Amygdala (tissue), 56 donors: ENCODE data around the gene TNS2.

Source experiments
- DNase-seq, 56 donors: peaks; one replicate each; lab custom pipeline; 2025; lab: John Stamatoyannopoulos, UW

TNS2 gene

GRCh38 chr12:53065975-53066931, 16.4 kb downstream of the TNS2 start:
- peak in 44 of 56 donors; percentile 19 to 78 (median 56) for DNase-seq

- no peak for DNase-seq
Measured at GRCh38 chr12:53067074-53067992, 17.5 kb downstream of the TNS2 start.

GRCh38 chr12:53067993-53068770, 18.3 kb downstream of the TNS2 start:
- DNase-seq = no peak

GRCh38 chr12:53068811-53069585, 19.1 kb downstream of the TNS2 start:
- DNase-seq = no peak

DNA sequence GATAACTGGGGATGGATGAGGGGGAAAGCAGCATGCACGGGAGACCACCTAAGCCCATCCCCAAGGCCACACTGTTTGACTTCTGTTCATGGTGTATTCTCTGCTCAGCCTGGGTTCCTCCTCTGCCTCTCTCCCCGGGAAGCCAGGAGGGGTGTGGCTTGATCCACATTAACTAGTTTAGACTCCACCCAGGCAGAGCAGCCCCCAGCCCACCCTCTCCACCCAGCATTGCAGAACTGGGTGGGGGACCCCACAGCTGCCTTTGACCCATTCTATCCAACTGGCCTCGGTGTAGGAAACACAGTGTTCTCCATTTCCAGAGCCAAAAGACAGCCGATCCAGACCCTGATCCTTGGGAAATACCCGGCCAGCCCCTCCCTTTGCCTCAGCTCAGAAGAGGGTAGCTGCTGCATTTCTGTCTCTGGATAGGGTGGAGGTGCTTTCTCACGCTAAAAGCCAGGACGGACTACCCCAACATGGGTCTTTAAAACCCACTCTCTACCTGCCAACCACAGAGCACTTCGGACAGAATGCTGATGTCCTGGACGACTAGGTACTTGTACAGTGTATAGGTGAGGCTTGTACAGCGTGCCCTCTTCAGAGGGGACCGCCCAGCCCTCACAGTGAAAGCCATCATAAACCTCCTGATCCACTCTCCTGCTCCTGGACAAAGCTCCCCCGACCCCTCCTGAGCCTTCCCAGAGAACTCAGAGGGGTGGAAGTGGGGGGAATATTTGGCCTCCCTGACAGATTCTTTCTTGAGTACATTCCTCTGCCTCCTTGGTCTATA, 20.0 kb downstream of the TNS2 start:
- DNase-seq = no peak

DNA sequence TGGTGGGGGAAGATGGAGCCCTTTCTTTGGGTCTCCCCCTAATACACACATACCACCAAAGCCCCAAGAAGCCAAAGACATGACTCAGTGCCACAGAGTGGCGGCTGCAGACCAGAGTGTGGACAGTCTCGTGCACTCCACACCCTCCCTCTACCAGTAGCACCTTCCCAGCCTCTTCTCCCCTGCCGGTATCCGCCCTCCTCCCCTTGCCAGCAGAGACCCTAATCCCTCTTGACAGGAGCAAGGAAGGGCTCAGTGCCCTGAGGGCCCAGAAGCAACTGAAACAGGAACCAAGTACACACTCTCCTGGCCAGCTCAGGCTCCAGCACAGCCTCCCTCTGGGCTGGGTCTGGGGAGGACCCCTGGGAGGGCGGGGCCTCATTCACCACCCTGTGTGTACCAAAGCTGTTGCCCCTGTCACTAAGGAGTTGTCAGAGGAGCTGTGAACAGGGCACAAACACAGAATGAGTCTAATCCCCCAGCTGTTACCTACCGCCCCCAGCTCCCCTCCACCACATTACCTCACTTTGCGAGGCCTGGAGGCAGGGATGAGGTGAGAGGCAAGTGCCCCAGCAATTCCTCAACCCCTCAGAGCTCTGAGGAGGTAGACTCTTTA, 21.1 kb downstream of the TNS2 start:
- DNase-seq = no peak

GRCh38 chr12:53071591-53072551, 22.0 kb downstream of the TNS2 start:
- no peak for DNase-seq

DNA sequence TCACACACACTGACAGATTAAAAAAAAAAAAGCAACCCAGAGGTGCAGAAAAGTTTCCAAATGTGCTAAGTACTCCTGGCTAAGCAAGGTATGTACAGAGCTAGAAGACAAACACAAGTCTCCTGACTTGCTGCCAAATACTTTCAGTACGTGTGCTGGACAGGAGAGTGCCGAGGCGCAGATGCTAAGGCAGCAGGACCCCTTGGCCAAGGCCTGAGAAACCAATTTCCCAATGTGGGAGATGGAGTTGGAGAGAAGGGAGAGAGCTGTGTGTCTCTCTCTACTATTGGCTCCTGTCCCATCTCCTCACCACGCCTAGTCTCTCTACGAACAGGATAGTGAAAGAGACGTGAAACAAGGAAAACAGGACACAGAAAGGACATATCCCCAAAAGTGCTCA, 24.0 kb downstream of the TNS2 start:
- no peak for DNase-seq

DNA sequence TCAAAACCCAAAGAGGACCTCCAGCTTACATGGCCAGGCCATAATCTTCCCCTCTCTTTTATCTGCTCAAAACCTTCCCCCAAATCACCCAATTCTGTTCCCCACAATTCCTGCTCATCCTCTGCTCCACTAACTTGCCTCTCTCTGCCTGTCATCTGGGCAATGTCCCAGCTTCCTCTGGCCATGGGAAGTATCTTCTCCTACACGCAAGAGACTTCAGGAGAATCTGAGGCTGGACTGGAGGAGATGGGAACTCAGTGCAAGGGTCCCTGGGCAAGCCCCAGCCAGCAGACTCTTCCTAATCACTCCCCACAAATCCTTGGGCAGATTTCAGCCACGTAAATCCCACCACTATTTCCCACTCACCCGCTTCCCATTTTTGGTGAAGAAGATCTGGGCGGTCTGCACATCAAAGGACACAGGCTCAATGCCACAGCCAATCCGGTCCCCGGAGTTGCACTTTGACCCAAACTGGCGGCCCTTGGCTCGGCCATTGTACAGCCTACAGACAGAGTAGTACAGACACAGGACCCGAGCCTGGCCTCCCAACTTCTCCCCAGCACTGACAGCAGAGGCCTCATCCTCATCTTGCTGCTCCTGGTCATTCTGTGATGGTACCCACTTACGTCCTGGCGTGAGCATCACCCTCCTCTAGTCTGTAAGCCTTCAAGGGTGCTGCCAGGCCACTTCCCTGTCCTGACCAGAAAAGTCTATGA, 24.6 kb downstream of the TNS2 start:
- no peak for DNase-seq

GRCh38 chr12:53074999-53075370, 25.1 kb downstream of the TNS2 start:
- no peak for DNase-seq

GRCh38 chr12:53076461-53076860, 26.6 kb downstream of the TNS2 start:
- no peak for DNase-seq

DNA sequence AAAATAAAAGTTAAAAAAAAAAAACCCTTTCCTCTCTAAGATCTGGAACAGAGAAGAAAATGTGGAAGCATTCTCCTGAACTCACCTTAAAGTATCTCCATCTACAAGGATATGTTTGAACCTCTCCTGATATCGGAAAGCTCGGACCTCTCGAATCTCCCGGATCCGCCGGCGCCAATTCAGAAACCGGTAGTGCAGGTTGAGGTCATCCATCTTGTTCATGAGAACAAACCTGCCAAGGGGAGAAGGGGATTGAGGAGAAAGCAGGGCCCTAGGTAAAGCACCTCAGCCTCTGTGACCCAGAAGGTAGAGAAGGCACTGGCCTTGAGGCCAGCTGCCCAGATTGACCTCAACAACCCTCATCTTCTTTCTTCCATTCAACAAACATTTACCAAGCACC, 27.2 kb downstream of the TNS2 start:
- no peak for DNase-seq

DNA sequence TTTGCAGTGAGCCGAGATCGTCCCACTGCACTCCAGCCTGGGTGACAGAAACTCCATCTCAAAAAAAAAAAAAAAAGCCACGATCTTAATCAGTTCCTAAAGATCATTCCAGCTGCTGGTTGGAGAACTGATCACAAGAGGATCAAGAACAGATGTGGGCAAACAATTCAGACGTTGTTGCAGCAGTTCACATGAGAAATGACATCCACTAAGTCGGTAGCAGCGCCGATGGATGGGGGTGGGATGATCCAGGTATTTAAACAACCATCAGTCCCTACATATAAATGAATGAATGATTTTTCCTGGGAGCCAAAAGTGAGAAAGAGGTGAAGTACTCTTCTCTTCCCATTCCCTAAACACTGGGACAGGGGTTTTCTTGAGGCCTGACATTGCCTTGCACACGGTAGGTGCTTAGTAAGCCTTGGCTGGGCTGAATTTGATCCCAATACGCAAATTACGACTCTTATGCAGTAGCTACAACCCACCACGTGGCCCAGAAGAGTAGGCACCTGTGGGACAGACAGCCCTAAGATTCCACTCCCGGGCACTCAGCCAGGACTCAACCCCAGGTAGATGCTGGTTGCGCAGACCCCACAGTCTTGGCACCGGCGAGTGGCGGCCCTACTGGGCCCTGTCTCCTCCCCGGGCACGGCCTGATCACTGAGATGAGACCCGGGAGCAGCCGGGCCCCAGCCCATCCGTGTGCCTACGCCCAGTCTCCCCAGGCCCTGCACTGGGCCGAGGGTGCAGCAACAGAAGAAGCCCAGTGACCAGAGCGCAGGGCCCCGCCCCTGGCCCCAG, 28.8 kb downstream of the TNS2 start:
- peak in 6 of 56 donors; percentile 49 to 88 (median 66) for DNase-seq

DNA sequence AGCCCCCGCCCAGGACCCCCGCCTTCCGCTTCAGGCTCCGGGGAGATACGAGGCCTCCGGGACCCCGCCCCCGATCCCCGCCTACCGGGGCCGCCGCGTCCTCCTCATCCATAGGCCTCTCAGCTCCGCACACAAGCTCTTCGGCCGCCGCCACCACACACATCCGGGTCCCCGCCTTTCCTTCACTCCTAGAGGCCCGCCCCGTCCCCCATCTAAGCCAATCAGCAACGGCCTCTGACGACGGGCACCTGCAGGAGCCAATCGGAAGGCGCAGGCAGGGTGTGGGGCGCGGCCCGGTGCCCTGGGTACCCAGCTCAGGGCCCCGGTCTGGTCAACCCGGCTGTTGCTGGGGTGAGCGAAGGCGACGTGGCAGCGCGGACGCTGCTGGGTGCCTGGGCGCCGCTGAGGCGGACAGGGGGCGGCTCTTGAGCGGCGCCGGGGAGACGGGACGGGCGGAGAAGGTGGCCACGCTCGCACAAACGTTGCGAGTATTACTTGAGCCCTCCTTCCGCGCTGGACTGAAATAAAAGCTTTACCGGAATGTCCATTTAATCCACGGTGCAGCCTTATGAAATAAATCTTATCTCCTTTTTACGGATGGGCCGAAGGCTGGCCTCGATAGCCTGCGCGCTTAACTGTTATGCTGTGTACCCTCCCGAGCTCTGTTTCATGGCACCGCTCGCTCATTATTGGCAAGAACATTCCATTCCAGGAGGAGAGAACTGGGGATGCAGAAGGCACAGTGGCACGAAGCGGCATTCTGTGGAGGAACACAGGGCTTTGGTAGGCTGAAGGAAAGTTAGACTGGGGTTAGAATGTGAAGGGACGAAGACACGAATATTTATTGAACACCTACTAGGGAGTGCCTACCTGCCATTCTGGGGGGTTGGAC, 29.6 kb downstream of the TNS2 start, which contains the start of gene SPRYD3:
Gene SPRYD3, minus strand, starts transcription at position 165 of the 892 bp plus-strand sequence. Its CDS starts 57 bp downstream, at position 108.
- peak; percentile 54 to 99 (median 96) for DNase-seq
